HCEC 1CT (cell line): ENCODE data around the gene NDUFAF7.
A peak's percentile ranks its signal among the peaks of the same experiment; 100 is the strongest.
"Not testable (repeated sequence)": the region's sequence is repeated elsewhere in the genome, so short reads cannot be mapped to it uniquely, and the experiment has no call there.

Experiments used
- DNase-seq: peaks from one replicate; pipeline ENCODE4 v3.0.0-alpha.2; 2017

The NDUFAF7 gene

DNA sequence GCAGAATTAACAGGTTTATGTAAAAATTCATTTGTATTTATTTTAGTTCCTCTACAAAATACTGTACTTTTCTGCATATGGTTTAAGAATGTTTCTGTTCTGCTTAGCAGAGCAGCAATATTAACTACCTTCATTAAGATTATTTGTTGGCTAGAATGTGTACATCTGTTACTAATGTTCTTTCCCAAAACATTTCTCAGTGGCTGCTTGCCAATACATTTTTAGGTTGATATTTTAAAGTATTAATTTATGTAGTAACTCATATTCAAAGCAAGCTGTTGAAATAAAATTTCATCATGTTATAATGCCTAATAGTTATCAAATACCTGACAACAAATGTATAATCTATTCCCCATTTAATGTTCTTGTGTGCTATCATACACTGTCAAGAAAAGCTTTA is 52.9 kb downstream of the NDUFAF7 start:
- peak; percentile 17 for DNase-seq

DNA sequence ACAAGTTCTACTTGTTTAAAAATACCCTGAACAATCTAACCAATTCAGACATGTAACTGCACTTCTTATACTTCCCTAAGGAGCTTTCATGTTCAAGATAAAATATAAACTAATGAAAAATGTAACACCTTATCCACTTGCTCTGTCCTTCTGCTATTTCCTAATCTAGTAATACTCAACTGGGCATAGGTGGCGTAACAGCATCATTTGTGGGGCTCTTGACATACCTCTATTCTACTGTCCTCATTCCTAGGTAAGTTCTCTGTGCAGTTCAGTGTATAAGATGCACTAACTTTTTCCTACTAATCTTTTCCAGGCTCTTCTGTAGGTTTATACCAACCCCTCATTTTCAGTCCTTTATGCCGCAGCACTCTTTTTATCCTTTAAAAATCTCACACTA is 56.5 kb downstream of the NDUFAF7 start:
- DNase-seq, result peak; percentile 12

DNA sequence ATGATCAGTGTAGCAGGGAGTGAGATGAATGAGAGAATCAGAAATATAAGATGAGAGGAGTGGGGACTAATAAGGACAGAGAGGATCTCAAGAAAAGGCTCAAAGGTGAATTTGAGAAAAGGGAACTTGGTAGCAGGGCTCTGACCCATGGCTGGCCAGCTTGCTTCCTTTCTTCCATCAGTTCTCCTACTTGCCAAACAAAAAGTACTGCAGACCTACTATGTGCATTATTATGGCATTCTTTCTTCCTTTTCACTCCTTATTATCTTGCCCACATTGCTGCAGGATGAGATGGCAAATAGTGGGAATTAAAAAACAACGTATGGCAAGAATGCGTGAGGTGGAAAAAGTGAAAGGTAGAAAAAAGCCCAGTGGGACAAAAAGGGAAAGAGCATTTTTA is 60.2 kb downstream of the NDUFAF7 start:
- DNase-seq, result no peak

DNA sequence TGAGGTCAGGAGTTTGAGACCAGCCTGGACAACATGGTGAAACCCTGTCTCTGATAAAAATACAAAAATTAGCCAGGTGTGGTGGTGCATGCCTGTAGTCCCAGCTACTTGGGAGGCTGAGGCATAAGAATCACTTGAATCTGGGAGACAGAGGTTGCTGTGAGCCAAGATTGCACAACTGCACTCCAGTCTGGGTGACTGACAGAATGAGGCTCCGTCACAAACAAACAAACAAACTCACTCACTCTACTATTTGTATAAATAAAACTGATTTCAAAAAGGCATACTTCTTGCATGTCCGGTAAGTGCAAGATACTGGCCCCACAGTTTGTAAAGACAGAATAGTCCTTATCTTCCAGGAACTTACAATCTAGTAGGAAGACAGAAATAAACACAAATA is 63.4 kb downstream of the NDUFAF7 start:
- DNase-seq, result not testable (repeated sequence)

DNA sequence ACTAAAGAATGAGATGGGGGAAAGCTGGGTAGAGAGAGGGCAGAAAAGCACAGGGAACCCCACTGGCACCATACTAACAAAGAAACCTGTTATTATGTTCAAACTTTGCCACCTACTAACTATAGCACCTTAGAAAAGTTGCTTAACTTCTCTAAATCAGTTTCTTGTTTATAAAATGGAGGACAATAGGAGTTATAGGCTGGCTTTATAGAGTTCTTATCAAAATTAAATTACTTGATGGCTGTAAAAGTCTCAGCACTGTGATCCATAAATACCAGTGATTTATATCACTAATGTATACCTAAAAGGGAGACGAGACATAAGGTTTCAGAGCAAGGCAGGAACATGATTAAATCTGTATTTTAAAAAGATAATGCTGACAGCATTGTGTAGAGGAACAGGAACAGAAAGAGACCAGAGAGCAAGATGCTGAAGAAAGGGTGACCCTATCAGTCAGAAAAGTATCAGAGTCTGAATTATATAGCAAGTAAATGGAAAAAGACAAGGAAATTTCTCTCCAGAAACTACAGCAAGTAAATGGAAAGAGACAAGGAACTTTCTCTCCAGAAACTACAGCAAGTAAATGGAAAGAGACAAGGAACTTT is 64.1 kb downstream of the NDUFAF7 start:
- DNase-seq, result no peak

DNA sequence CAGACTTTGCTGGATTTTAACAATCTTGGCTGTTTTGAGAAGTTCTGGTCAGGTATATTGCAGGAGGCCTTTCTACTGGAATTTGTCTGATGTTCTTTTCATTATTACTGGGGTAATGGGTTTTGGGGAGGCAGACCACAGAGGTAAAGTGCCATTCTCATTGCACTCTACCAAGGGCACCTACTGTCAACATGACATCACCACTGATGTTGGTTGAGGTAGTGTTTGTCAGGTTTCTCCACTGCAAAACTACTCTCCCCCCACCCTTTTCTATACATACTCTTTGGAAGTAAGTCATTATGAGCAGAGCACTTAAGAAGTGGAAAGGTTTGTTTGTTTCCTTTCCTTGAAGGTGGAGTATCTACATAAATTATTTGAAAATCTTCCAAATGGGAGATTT is 66.2 kb downstream of the NDUFAF7 start:
- no peak for DNase-seq
